Measurements from ENCODE around the gene LRRTM4.

GRCh38 chr2:76821731-76822130 is 700.4 kb downstream of the LRRTM4 start:
- TF ChIP-seq EZH2 (IDR thresholded peaks at IDR 0.05; ENCODE audit: insufficient read depth, poor library complexity, severe bottlenecking) (no peak), EZH2phosphoT487 (IDR thresholded peaks at IDR 0.05; ENCODE audit: insufficient read depth, low read depth) (no peak)

All from GM23248 (cell line).